Ishikawa (cell line): ENCODE data around the gene CEP295NL.

Experiments used
- CREB1 ChIP-seq: IDR thresholded peaks from 2 replicates; pipeline ENCODE4 v1.6.1; 2012; ENCODE audit warnings: low read depth
- EGR1 ChIP-seq: IDR thresholded peaks from 2 replicates; pipeline ENCODE4 v1.6.1; 2012
- EP300 ChIP-seq: IDR thresholded peaks from 2 replicates; pipeline ENCODE4 v1.6.1; 2012; ENCODE audit warnings: borderline replicate concordance
- MAX ChIP-seq: IDR thresholded peaks from 2 replicates; pipeline ENCODE4 v1.6.1; 2012
- RAD21 ChIP-seq: IDR thresholded peaks from 2 replicates; pipeline ENCODE4 v1.6.1; 2012; ENCODE audit warnings: low read depth
- TAF1 ChIP-seq: IDR thresholded peaks from 2 replicates; pipeline ENCODE4 v1.6.1; 2012; ENCODE audit warnings: low read depth, mild to moderate bottlenecking
- USF1 ChIP-seq: IDR thresholded peaks from 2 replicates; pipeline ENCODE4 v1.6.1; 2012
- ZBTB7A ChIP-seq: IDR thresholded peaks from 2 replicates; pipeline ENCODE4 v1.6.1; 2012; ENCODE audit warnings: low read depth
- TF ChIP-seq, protein P1 (sequence below): IDR thresholded peaks from 2 replicates; pipeline ENCODE4 v1.6.1; 2012; ENCODE audit warnings: low read depth, mild to moderate bottlenecking

- TF ChIP-seq USF1 (no peak), EP300 (no peak), MAX (no peak), TAF1 (no peak), RAD21 (no peak), CREB1 (no peak), EGR1 (no peak), ZBTB7A (no peak)
- TF ChIP-seq, protein P1, sequence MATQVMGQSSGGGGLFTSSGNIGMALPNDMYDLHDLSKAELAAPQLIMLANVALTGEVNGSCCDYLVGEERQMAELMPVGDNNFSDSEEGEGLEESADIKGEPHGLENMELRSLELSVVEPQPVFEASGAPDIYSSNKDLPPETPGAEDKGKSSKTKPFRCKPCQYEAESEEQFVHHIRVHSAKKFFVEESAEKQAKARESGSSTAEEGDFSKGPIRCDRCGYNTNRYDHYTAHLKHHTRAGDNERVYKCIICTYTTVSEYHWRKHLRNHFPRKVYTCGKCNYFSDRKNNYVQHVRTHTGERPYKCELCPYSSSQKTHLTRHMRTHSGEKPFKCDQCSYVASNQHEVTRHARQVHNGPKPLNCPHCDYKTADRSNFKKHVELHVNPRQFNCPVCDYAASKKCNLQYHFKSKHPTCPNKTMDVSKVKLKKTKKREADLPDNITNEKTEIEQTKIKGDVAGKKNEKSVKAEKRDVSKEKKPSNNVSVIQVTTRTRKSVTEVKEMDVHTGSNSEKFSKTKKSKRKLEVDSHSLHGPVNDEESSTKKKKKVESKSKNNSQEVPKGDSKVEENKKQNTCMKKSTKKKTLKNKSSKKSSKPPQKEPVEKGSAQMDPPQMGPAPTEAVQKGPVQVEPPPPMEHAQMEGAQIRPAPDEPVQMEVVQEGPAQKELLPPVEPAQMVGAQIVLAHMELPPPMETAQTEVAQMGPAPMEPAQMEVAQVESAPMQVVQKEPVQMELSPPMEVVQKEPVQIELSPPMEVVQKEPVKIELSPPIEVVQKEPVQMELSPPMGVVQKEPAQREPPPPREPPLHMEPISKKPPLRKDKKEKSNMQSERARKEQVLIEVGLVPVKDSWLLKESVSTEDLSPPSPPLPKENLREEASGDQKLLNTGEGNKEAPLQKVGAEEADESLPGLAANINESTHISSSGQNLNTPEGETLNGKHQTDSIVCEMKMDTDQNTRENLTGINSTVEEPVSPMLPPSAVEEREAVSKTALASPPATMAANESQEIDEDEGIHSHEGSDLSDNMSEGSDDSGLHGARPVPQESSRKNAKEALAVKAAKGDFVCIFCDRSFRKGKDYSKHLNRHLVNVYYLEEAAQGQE: no peak
These were observed 1.4 kb upstream of the CEP295NL start for GRCh38 chr17:78904371-78904770.
